HEK293 (cell line): ENCODE results near the gene SLC35G3.

Source experiments
- SALL2 ChIP-seq: fragments of 450-650 bp; formaldehyde crosslinking; IDR thresholded peaks from 2 replicates; pipeline ENCODE4 v1.5.0; 2017; ENCODE audit warnings: missing biosample characterization, mild to moderate bottlenecking, missing genetic modification characterization, borderline replicate concordance
- ZNF311 ChIP-seq: fragments of 450-650 bp; formaldehyde crosslinking; IDR thresholded peaks from 2 replicates; pipeline ENCODE4 v1.5.1; 2017; ENCODE audit warnings: missing biosample characterization, missing genetic modification characterization, borderline replicate concordance
- ZNF433 ChIP-seq: fragments of 450-650 bp; formaldehyde crosslinking; IDR thresholded peaks from 2 replicates; pipeline ENCODE4 v1.5.1; 2016; ENCODE audit warnings: missing biosample characterization, missing genetic modification characterization, low read depth
- ZNF560 ChIP-seq: fragments of 450-650 bp; formaldehyde crosslinking; IDR thresholded peaks from 2 replicates; pipeline ENCODE4 v1.5.1; 2017; ENCODE audit warnings: missing biosample characterization, missing genetic modification characterization, borderline replicate concordance
- TF ChIP-seq, protein P1 (sequence below): fragments of 450-650 bp; formaldehyde crosslinking; IDR thresholded peaks from 2 replicates; pipeline ENCODE4 v1.5.1; 2016; ENCODE audit warnings: missing biosample characterization, missing genetic modification characterization

DNA sequence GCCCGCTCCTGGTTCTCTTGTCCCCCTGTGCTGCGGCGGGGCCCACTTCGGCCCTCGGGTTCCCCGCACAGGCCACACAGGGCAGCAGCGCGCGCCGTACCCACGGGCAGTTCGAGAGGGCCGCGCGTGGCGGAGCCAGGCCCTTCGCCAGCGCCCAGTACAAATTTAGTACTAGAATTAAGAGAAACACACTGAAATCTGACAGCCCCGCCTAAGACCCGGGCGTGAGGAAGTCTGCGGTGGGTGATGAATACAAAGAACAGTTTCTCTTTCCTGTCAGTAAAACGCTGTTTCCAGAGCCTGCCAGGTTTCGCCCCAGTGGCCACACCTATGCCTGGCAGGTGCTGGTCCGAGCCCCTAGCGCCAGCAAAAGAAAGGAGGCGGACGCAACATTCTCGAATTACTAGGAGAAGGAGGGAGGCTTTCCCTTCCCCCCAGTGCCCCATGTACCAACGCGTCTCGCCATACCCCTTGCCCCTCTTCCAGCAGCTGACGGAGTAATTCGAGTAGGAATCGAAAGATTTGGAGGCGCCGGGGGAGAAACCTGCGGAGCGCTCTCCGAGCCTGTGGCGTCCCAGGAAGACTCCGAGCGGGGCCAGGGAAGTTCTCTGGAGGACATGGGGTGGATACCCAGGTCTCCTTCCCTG is 48.1 kb upstream of the SLC35G3 start:
- TF ChIP-seq ZNF311 (tag by site-specific recombination) (no peak), ZNF433 (tag by site-specific recombination) (no peak), ZNF560 (tag by site-specific recombination) (no peak), SALL2 (tag by site-specific recombination) (no peak)
- TF ChIP-seq, protein P1, sequence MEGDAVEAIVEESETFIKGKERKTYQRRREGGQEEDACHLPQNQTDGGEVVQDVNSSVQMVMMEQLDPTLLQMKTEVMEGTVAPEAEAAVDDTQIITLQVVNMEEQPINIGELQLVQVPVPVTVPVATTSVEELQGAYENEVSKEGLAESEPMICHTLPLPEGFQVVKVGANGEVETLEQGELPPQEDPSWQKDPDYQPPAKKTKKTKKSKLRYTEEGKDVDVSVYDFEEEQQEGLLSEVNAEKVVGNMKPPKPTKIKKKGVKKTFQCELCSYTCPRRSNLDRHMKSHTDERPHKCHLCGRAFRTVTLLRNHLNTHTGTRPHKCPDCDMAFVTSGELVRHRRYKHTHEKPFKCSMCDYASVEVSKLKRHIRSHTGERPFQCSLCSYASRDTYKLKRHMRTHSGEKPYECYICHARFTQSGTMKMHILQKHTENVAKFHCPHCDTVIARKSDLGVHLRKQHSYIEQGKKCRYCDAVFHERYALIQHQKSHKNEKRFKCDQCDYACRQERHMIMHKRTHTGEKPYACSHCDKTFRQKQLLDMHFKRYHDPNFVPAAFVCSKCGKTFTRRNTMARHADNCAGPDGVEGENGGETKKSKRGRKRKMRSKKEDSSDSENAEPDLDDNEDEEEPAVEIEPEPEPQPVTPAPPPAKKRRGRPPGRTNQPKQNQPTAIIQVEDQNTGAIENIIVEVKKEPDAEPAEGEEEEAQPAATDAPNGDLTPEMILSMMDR (tag by site-specific recombination): peak; percentile 91
